ENCODE measurements around the gene SLC7A8.

SLC7A8 gene

DNA sequence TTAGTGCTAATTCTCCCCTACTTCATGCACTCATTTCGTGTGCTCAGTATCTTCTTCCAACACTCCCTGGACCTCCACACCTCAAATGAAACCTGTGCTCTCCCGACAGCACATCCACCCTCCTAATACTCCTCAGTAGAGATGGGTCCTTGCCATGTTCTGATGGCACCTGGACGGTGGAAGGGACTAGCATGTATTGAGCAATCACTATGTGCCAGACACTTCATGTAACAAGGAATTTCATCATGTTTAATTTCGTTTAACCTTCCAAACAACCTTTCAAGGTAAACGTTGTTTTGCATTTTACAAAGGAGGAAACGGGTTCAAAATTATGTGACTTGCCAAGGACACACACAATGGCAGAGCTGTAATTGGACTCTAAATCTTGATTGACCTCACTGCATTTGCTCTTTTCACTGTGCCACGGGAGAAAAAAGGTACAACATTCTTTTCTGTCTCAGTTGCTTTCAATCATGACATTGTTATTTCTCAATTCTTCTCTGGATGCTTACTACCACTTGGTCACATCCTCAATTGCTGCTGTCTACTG, 12.2 kb upstream of the SLC7A8 start:
- no peak overlapping the region for H3K4me3 ChIP-seq (ENCODE audit: low read depth, low read length)
- no peak for TF ChIP-seq CTCF (IDR thresholded peaks at IDR 0.05; ENCODE audit: control insufficient read depth, extremely low read depth, insufficient read depth)
- DNase-seq (ENCODE audit: low read depth), result no peak

GRCh38 chr14:23193432-23193831, 10.0 kb upstream of the SLC7A8 start:
- TF ChIP-seq CTCF (IDR thresholded peaks at IDR 0.05; ENCODE audit: control insufficient read depth, extremely low read depth, insufficient read depth), result no peak
- H3K4me3 ChIP-seq (ENCODE audit: low read depth, low read length), result no peak overlapping the region
- no peak for DNase-seq (ENCODE audit: low read depth)

DNA sequence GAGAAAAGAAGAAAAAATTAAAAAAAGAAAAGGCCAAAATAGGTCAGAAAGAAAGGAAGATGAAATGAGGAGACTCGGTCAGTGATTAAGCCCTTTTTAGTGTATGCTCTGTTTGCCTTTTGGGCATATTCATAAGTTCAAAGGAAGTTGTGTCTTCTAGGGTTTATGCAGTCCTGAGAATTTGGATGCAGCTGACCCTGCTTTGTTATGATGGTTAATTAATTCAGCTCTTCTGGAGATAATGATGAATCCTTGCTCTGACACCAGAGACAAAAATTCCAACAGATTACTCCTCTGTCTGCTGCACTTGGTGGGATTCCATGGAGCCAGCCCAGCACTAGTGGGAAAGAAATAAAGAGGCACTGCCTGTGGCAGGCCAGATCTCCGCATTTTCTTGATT, 4.5 kb upstream of the SLC7A8 start:
- H3K4me3 ChIP-seq (ENCODE audit: low read depth, low read length), result no peak overlapping the region
- DNase-seq (ENCODE audit: low read depth), result no peak
- no peak for TF ChIP-seq CTCF (IDR thresholded peaks at IDR 0.05; ENCODE audit: control insufficient read depth, extremely low read depth, insufficient read depth)

DNA sequence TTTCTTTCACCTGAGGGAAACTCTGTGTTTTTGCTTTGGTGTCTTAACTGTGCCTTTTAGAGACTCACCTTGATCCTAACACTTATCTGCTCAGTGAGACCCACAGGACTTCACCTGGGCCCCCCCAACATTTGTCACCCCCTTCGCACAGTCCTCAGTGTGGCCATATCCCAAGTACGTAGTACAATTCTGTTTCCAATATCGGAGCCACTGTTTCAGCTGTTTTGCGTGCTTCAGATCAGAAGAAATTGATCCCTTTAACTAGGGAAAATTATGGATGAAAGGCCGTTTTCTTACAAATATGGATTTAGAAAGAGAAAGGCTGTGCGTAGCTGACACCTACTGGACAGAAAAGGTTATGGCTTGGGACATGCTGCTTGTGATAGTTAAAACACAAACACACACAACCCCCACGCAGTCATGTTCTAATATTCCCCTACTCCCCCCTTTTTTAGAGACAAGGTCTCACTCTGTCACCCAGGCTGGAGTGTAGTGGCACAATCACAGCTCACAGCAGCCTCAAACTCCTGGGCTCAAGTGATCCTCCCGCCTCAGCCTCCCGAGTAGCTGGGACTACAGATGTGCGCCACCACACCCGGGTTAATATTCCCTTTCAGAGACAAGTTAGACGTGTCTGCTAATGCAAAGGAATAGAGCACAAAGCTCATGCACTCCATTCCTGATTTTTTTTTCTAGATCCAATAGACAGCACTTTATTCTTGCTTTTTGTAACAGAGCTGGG, 3.6 kb upstream of the SLC7A8 start:
- no peak overlapping the region for H3K4me3 ChIP-seq (ENCODE audit: low read depth, low read length)
- DNase-seq (ENCODE audit: low read depth), result peak; percentile 64
- peak; percentile 90 for TF ChIP-seq CTCF (IDR thresholded peaks at IDR 0.05; ENCODE audit: control insufficient read depth, extremely low read depth, insufficient read depth)

- H3K4me3 ChIP-seq (ENCODE audit: low read depth, low read length), result no peak overlapping the region
- no peak for TF ChIP-seq CTCF (IDR thresholded peaks at IDR 0.05; ENCODE audit: control insufficient read depth, extremely low read depth, insufficient read depth)
- DNase-seq (ENCODE audit: low read depth), result no peak
Measured at GRCh38 chr14:23185063-23185462, 1.6 kb upstream of the SLC7A8 start.

GRCh38 chr14:23183158-23183470, 346 bp downstream of the SLC7A8 start:
- TF ChIP-seq CTCF (IDR thresholded peaks at IDR 0.05; ENCODE audit: control insufficient read depth, extremely low read depth, insufficient read depth), result no peak
- no peak for DNase-seq (ENCODE audit: low read depth)
- H3K4me3 ChIP-seq (ENCODE audit: low read depth, low read length), result no peak overlapping the region

Measured in LNCaP clone FGC (cell line).